H9 (cell line): ENCODE results near the gene ANXA1. TPM values are rescaled to one million over a fixed set of nuclear protein-coding genes. Genes with fewer than 3 reads are reported as not detected.

ENCODE experiments used
- DNase-seq: peaks from one replicate; pipeline ENCODE4 v3.0.0-alpha.2; 2017
- H2AFZ ChIP-seq: one replicate; pipeline ENCODE4 v1.6.1; 2013; ENCODE audit warnings: mild to moderate bottlenecking, low read length, control low read depth, moderate library complexity
- H2AK5ac ChIP-seq: 2 replicates; pipeline ENCODE4 v1.6.1; 2013; ENCODE audit warnings: low read length, control low read depth, mixed read lengths; ENCODE audit not compliant: insufficient read length
- H2BK120ac ChIP-seq: one replicate; pipeline ENCODE4 v1.6.1; 2013; ENCODE audit warnings: low read depth, mild to moderate bottlenecking, low read length, control low read depth, inconsistent platforms; ENCODE audit not compliant: poor library complexity, severe bottlenecking
- H2BK12ac ChIP-seq: 2 replicates; pipeline ENCODE4 v1.6.1; 2013; ENCODE audit warnings: low read length, control low read depth, mixed read lengths, low read depth; ENCODE audit not compliant: insufficient read length
- H2BK15ac ChIP-seq: 2 replicates; pipeline ENCODE4 v1.6.1; 2013; ENCODE audit warnings: low read depth, low read length, control low read depth
- H2BK20ac ChIP-seq: one replicate; pipeline ENCODE4 v1.6.1; 2013; ENCODE audit warnings: low read depth, mild to moderate bottlenecking, low read length, control low read depth, inconsistent platforms; ENCODE audit not compliant: poor library complexity, severe bottlenecking
- H2BK5ac ChIP-seq: 2 replicates; pipeline ENCODE4 v1.6.1; 2013; ENCODE audit warnings: low read length, control low read depth, mixed read lengths; ENCODE audit not compliant: insufficient read length
- H3K14ac ChIP-seq: 2 replicates; pipeline ENCODE4 v1.6.1; 2013; ENCODE audit warnings: low read length, control low read depth; ENCODE audit not compliant: insufficient read depth
- H3K18ac ChIP-seq: 2 replicates; pipeline ENCODE4 v1.6.1; 2013; ENCODE audit warnings: low read depth, mild to moderate bottlenecking, mixed read lengths, low read length, control low read depth; ENCODE audit not compliant: insufficient read length
- H3K23ac ChIP-seq: 2 replicates; pipeline ENCODE4 v1.6.1; 2013; ENCODE audit warnings: low read length, control low read depth, mixed read lengths, low read depth; ENCODE audit not compliant: insufficient read length
- H3K23me2 ChIP-seq: 2 replicates; pipeline ENCODE4 v1.6.1; 2013; ENCODE audit warnings: low read depth, mild to moderate bottlenecking, mixed read lengths, low read length, control low read depth; ENCODE audit not compliant: insufficient read length, poor library complexity, severe bottlenecking
- H3K27ac ChIP-seq: 2 replicates; pipeline ENCODE4 v1.5.1; 2013; ENCODE audit warnings: low read length, control low read depth, mixed read lengths, low read depth; ENCODE audit not compliant: insufficient read length
- H3K27me3 ChIP-seq: 2 replicates; pipeline ENCODE4 v1.6.1; 2013; ENCODE audit warnings: low read length, control low read depth, inconsistent platforms; ENCODE audit not compliant: insufficient read depth
- H3K4ac ChIP-seq: 2 replicates; pipeline ENCODE4 v1.6.1; 2013; ENCODE audit warnings: low read depth, mild to moderate bottlenecking, control low read depth, inconsistent platforms, low read length, moderate library complexity
- H3K4me1 ChIP-seq: 2 replicates; pipeline ENCODE4 v1.6.1; 2013; ENCODE audit warnings: low read length, control low read depth, inconsistent platforms; ENCODE audit not compliant: insufficient read depth
- H3K4me2 ChIP-seq: 2 replicates; pipeline ENCODE4 v1.6.1; 2013; ENCODE audit warnings: low read length, control low read depth, mixed read lengths; ENCODE audit not compliant: insufficient read length, insufficient read depth
- H3K56ac ChIP-seq: 2 replicates; pipeline ENCODE4 v1.6.1; 2013; ENCODE audit warnings: low read depth, mild to moderate bottlenecking, mixed read lengths, low read length, control low read depth; ENCODE audit not compliant: insufficient read length
- H3K79me1 ChIP-seq: 2 replicates; pipeline ENCODE4 v1.6.1; 2013; ENCODE audit warnings: low read depth, mild to moderate bottlenecking, moderate library complexity, low read length, control low read depth, inconsistent platforms; ENCODE audit not compliant: insufficient read depth, poor library complexity, severe bottlenecking
- H3K79me2 ChIP-seq: 2 replicates; pipeline ENCODE4 v1.6.1; 2013; ENCODE audit warnings: low read length, control low read depth, inconsistent platforms; ENCODE audit not compliant: insufficient read depth
- H3K9ac ChIP-seq: 2 replicates; pipeline ENCODE4 v1.6.1; 2013; ENCODE audit warnings: low read length, control low read depth, mixed read lengths; ENCODE audit not compliant: insufficient read length; ENCODE audit errors: extremely low read depth
- H3K9me3 ChIP-seq: one replicate; pipeline ENCODE4 v1.6.1; 2013; ENCODE audit warnings: low read depth, low read length, inconsistent platforms; ENCODE audit not compliant: control insufficient read depth
- H3T11ph ChIP-seq: one replicate; pipeline ENCODE4 v1.6.1; 2013; ENCODE audit warnings: mild to moderate bottlenecking, low read length, control low read depth, inconsistent platforms
- H4K20me1 ChIP-seq: one replicate; pipeline ENCODE4 v1.6.1; 2013; ENCODE audit not compliant: control insufficient read depth, insufficient read length, insufficient read depth
- H4K5ac ChIP-seq: 2 replicates; pipeline ENCODE4 v1.6.1; 2013; ENCODE audit warnings: low read depth, mild to moderate bottlenecking, mixed read lengths, low read length, control low read depth; ENCODE audit not compliant: insufficient read length
- H4K8ac ChIP-seq: replicated peaks from 2 replicates; pipeline ENCODE4 v1.6.1; 2013; ENCODE audit warnings: low read length, control low read depth, mixed read lengths, low read depth; ENCODE audit not compliant: insufficient read length
- H4K91ac ChIP-seq: 2 replicates; pipeline ENCODE4 v1.6.1; 2013; ENCODE audit warnings: low read depth, mild to moderate bottlenecking, moderate library complexity, mixed read lengths, low read length, control low read depth; ENCODE audit not compliant: insufficient read length
- H3K27ac Mint-ChIP-seq, 3 experiments: 2 replicates in 2 of 3; 3 replicates in 1 of 3; pipeline ENCODE4 v1.8.0; 2020 to 2021; ENCODE audit warnings: mixed read lengths in 3 of 3, mild to moderate bottlenecking in 1 of 3, moderate library complexity in 1 of 3
- H3K27me3 Mint-ChIP-seq: 2 replicates; pipeline ENCODE4 v1.8.0; 2021; ENCODE audit warnings: low read depth, mild to moderate bottlenecking, moderate library complexity, mixed read lengths
- H3K36me3 Mint-ChIP-seq, 3 experiments: 2 replicates in 2 of 3; 3 replicates in 1 of 3; pipeline ENCODE4 v1.8.0; 2020 to 2021; ENCODE audit warnings: low read depth in 3 of 3, mixed read lengths in 3 of 3; ENCODE audit not compliant: insufficient read depth in 1 of 3
- H3K4me1 Mint-ChIP-seq, 2 experiments: 2 replicates each; pipeline ENCODE4 v1.8.0; 2020; ENCODE audit warnings: mixed read lengths in 2 of 2
- H3K4me3 Mint-ChIP-seq, 2 experiments: 2 replicates in 1 of 2; 3 replicates in 1 of 2; pipeline ENCODE4 v1.8.0; 2020 to 2021; ENCODE audit warnings: mild to moderate bottlenecking in 2 of 2, mixed read lengths in 2 of 2, moderate library complexity in 1 of 2
- H3K9me3 Mint-ChIP-seq, 2 experiments: 2 replicates in 1 of 2; 3 replicates in 1 of 2; pipeline ENCODE4 v1.8.0; 2020; ENCODE audit warnings: mild to moderate bottlenecking in 2 of 2, mixed read lengths in 2 of 2, moderate library complexity in 1 of 2
- WGBS: extraction: QIAGEN DNeasy Blood & Tissue Kit; methylation state at CpG from one replicate; pipeline ENCODE4 v1.1.7; 2013; ENCODE audit warnings: missing lambda C conversion rate, low lambda C conversion rate, mixed read lengths; ENCODE audit not compliant: insufficient read length; ENCODE audit errors: extremely low coverage; 5-methylcytosine and 5-hydroxymethylcytosine counted together
- total RNA-seq: library from RNA; stranded (reverse); gene quantifications from 2 replicates; pipeline ENCODE4 v1.2.1, GENCODE V29; 2021
- TF ChIP-seq, protein P1 (sequence below): fragments of 200-600 bp; sonication (generic); conservative IDR thresholded peaks from 3 replicates; pipeline ENCODE4 v1.8.0; 2021; ENCODE audit warnings: antibody characterized with exemption, mild to moderate bottlenecking

Gene ANXA1
- total RNA-seq, 1 experiment from 2014 or later = 3.5 TPM

DNA sequence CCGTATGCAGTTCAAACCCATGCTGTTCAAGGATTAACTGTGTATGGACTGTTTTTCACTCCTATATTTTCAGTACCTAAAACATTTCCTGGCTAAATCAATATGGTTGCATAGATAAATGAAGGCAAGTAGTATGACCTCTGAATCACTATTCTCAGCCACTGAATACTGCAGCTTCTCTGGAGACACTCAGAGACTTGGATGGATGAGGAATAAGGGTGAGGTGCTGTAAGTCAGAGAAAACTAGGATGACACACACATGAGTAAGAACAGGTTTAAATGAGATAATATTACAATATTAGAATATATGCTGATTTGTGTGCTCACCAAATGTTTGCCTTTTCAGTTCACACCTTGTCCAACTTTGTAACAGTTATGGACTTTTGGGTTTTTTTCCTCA, 26.0 kb upstream of the ANXA1 start:
- Mint-ChIP-seq H3K27me3 (no peaks in the 10 kb centered on the region), H3K9me3 (peaks cover 3 to 4% of the 10 kb centered on the region in 2 experiments; a peak in 3 of 5 replicates), H3K27ac (no peak overlapping the region), H3K4me3 (no peak overlapping the region), H3K36me3 (peaks cover 0 to 4% (median 2%) of the 10 kb centered on the region in 3 experiments; a peak in 2 of 7 replicates), H3K4me1 (no peaks in the 10 kb centered on the region)
- no CpG with 5 or more reads among the region's 1 CpG for WGBS
- Histone ChIP-seq H4K20me1 (no peaks in the 10 kb centered on the region), H3K56ac (no peak overlapping the region), H2BK12ac (no peak overlapping the region), H3K9me3 (no peaks in the 10 kb centered on the region), H2BK20ac (no peak overlapping the region), H3K4ac (no peak overlapping the region), H3K14ac (no peak overlapping the region), H3K79me2 (no peaks in the 10 kb centered on the region), H2BK5ac (no peak overlapping the region), H2AFZ (no peak overlapping the region), H3K79me1 (no peaks in the 10 kb centered on the region), H3K4me2 (no peak overlapping the region), H3K27ac (no peak overlapping the region), H4K8ac (no peak overlapping the region), H3T11ph (no peak overlapping the region), H3K4me1 (no peaks in the 10 kb centered on the region), H3K9ac (no peak overlapping the region), H2BK120ac (no peak overlapping the region), H3K18ac (no peak overlapping the region), H4K91ac (no peak overlapping the region), H2AK5ac (no peak overlapping the region), H3K23me2 (no peaks in the 10 kb centered on the region), H2BK15ac (no peak overlapping the region), H4K5ac (no peak overlapping the region), H3K27me3 (no peaks in the 10 kb centered on the region), H3K23ac (no peak overlapping the region)
- TF ChIP-seq, protein P1, sequence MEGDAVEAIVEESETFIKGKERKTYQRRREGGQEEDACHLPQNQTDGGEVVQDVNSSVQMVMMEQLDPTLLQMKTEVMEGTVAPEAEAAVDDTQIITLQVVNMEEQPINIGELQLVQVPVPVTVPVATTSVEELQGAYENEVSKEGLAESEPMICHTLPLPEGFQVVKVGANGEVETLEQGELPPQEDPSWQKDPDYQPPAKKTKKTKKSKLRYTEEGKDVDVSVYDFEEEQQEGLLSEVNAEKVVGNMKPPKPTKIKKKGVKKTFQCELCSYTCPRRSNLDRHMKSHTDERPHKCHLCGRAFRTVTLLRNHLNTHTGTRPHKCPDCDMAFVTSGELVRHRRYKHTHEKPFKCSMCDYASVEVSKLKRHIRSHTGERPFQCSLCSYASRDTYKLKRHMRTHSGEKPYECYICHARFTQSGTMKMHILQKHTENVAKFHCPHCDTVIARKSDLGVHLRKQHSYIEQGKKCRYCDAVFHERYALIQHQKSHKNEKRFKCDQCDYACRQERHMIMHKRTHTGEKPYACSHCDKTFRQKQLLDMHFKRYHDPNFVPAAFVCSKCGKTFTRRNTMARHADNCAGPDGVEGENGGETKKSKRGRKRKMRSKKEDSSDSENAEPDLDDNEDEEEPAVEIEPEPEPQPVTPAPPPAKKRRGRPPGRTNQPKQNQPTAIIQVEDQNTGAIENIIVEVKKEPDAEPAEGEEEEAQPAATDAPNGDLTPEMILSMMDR = no peak
- no peak for DNase-seq
